ENCODE data around the gene TOGARAM1.
"Not testable (repeated sequence)": the region's sequence is repeated elsewhere in the genome, so short reads cannot be mapped to it uniquely, and the experiment has no call there.

The TOGARAM1 gene

DNA sequence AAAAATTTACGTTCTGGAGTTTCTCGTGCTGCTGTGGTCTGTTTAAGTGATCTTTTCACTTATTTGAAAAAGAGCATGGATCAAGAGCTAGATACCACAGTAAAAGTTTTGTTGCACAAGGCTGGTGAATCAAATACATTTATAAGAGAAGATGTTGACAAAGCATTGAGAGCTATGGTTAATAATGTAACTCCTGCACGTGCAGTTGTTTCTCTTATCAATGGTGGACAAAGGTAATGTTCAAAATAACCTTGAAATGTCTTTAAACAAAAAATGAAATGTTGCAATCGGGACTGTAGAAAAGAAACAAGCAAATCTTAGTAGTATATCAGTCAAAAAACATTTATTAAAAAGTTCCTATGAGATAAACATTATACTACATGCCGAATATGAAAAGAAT lies 82.6 kb downstream of the TOGARAM1 start:
- DNase-seq, result no peak

DNA sequence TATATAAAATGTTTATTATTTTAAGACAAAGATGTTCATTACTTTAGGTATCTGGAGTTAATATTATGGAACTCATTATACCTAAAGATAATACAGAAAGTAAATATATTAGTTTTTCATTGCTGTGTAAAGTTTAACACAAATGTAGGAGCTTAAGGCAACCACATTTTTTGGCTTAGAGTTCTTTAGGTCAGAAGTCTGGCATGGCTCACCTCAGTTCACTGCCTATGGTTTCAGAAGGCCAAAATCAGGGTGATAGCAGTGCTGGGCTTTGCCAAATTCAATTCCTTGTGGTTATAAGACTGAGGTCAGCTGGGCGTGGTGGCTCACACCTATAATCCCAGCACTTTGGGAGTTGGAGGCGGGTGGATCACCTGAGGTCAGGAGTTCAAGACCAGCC lies 86.4 kb downstream of the TOGARAM1 start:
- DNase-seq, result no peak

DNA sequence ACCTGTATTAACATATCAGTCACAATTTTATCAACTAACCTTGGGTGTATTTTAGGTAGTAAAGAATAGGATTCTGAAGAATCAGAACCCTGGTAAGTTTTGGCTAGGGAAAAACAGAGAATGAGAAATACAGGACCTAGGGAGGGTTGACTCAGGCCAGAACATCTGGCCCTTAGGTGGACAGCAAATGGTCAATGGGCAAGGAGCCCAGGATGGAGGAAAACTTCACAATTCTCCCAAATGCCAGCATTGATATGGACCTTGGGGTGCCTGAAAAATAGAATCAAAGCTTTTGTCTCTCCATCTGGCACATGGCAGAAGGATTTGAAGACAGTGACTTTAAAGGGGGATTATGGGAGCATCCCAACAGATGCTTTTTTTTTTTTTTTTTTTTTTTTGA lies 89.2 kb downstream of the TOGARAM1 start:
- no peak for DNase-seq

DNA sequence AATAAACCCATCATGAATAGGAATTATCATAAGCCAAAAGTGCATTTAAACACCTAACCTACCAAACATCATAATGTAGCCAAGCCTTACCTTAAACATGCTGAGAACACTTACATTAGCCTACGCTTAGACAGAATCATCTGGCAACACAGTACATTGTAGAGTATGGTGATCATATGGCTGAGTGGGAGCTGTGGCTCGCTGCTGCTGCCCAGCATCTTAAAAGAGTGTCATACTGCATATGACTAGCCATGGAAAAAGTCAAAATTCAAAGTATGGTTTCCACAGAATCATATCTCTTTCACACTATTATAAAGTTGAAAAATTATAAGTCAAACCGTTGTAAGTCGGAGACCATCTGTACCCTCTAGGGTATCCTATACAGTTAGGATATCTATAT lies 89.9 kb downstream of the TOGARAM1 start:
- no peak for DNase-seq

DNA sequence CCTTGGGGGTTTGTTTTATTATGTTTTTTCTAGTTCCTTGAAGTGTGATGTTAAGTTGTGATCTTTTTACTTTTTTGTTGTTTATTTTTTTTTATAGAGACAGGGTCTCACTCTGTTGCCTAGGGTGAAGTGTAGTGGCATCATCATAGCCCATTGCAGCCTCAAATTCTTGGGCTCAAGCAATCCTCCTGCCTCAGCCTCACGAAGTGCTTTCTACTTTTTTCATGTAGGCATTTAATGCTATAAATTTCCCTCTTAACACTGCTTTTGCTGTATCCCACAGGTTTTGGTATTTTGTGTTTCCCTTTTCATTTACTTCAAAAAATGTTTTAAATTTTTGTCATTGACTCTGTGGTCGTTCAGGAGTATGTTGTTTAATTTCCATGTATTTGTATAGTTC lies 95.4 kb downstream of the TOGARAM1 start:
- DNase-seq, result no peak

DNA sequence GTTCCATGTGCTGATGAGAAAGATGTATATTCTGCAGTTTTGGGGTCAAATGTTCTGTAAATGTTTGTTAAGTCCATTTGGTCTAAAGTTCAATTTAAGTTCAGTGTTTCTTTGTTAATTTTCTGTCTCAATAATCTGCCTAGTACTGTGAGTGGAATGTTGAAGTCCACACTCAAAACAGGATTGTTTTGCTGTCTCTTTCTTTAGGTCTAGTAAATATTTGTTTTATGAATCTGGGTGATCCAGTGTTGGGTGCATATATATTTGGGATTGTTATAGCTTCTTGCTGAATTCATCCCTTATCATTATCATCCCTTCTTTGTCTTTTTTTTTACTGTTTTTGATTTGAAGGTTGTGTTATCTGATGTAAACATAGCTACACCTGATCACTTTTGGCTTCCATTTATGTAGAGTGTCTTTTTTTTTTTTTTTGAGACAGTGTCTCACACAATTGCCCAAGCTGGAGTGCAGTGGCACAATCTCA lies 95.9 kb downstream of the TOGARAM1 start:
- DNase-seq, result no peak

DNA sequence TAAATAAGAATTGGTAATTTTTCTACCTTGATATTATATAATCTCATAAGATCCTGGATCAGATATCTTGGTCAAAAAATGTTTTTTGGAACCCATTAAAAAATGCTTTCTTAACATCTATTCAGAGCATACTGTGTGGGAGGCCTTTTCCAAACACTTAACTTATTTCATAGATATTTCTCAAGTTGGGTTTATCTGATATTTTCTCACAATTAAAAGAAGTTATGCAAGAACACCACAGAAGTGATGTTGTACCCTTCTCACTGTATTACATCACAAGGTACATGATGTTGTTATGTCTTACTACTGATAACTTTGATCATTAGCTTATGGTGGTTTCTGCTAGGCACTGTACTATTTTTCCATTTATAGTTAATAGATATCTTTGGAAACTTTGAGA lies 98.6 kb downstream of the TOGARAM1 start:
- no peak for DNase-seq

DNA sequence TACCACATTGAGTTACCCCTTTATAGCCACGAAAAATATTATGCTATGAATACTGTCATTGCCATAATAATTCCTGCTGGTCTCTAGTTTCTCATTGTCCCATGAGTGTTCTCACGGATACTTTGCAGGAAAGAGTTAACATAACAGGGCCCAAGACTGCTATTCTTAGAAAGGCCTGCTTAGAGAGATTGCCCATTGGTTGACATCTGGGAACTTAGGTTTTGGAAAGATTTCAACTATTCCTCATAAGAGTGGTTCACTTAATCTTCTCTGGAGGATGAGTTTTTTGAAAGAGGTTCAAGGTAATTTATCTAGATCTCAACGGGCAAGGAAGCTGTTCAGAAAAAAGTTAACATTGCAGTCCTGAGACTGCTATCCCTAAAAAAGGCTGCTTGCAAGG lies 103.5 kb downstream of the TOGARAM1 start:
- DNase-seq, result no peak

DNA sequence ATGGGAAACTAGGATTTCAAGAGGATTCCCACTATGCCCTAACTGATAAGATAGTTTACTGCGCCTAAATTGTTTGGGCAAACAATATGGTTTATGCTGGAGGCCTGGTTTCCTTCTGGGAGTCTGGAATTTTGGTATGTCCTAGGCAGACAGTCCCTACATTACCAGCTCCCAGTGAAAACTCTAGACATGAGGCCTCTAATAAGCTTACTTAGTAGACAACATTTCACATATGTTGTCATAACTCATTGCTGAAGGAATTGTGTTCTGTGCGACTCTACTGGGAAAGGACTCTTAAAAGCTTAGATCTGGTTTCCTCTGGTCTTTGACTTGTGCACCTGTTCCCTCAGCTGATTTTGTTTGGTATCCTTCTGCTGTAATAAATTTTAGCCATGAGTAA lies 104.0 kb downstream of the TOGARAM1 start:
- DNase-seq, result no peak

DNA sequence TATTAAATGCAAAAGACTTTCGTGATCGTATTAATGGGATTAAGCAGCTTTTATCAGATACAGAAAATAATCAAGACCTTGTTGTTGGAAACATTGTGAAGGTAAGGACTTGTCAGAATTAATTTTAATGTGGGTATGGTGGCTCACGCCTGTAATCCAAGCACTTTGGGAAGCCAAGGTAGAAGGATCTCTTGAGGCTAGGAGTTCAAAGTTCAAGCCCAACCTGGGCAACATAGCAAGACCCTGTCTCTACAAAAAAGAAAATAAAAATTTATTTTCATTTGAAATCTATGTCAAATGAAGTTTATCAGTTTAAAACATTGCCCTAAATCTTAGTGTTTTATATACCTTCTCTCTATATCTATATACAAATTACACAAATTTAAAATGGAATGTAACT lies 104.7 kb downstream of the TOGARAM1 start:
- DNase-seq, result no peak

DNA sequence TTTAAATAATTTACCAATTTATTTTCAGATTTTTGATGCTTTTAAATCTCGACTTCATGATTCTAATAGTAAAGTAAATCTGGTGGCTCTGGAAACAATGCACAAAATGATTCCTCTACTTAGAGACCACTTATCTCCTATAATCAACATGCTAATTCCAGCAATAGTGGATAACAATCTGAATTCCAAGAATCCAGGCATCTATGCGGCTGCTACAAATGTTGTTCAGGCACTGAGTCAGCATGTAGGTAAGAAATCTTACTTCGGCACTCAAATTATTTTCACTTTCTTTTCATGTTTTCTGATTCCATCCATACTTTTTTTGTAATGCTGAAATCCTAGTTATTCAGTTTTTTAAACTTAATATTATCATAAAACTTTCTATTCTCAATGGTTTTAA lies 106.4 kb downstream of the TOGARAM1 start:
- no peak for DNase-seq

DNA sequence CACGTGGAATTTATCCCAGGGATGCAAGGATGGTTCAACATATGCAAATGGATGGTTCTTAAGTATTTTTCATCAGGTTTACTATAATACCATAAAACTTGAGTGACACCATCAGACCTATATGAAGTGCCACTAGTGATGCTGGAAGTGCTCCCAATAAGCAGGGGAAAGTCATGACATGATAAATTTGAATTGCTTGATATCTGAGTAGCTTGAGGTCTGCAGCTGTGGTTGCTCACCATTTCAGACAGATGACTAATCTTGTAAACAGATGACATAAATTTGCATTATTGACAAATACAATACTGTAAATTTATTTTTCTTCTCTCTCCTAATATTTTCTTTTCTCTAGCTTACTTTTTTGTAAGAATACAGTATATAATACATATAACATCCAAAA lies 108.2 kb downstream of the TOGARAM1 start:
- DNase-seq, result no peak

DNA sequence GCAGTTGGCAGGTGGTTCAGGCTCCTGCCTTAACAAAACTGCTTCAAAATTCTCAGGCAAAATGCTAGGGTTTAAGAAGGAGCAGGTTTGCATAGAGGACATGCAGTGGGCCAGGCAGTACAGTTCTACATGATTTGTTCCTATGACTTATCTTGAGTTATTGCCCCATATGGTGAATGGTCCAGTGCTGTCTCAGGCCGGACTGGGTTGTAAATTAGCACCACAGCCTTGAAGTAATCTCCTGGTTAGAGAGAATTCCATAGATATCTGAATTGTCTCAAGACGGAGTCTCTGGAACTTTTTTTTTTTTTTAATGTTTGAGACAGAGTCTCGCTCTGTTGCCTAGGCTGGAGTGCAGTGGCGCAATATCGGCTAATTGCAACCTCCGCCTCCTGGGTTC lies 110.1 kb downstream of the TOGARAM1 start:
- no peak for DNase-seq

DNA sequence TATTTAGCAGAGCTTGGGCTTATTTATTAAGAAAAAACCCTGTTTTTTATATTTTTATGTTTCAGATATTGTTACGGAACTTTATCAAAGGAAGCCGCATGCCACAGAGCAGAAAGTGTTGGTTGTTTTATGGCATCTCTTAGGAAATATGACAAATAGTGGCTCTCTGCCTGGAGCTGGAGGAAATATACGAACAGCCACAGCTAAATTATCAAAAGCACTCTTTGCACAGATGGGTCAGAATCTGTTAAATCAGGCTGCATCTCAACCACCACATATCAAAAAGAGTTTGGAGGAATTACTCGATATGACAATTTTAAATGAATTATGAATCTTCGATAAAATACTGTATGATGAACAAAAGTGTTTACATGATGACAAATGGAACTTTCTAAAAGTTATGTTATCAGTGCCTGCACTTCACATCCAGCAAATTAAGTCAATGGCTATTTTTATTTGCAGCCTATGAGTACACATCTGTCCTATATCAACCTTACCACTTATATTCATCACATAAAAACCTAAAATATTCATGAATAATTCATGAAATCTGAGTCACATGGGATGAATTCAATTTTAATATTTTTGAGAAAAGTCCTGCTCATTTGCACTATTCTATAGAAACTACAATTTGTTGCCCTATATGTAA lies 111.4 kb downstream of the TOGARAM1 start:
- no peak for DNase-seq

DNA sequence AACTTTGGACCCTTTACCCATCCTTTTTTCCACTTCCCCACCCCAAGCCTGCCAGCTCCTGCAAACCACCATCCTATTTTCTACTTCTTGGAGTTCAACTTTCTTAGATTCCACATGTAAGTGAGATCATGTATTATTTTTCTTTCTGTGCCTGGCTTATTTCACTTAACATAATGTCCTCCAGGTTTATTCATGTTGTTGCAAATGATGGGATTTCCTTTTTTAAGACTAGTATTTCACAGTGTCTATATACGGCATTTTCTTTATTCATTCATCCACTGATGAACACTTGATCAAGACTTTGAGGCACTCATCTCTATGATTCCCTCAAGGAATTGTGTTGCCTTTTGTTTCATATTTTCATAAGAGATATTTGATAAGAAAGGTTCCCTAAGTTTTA lies 116.3 kb downstream of the TOGARAM1 start:
- no peak for DNase-seq

DNA sequence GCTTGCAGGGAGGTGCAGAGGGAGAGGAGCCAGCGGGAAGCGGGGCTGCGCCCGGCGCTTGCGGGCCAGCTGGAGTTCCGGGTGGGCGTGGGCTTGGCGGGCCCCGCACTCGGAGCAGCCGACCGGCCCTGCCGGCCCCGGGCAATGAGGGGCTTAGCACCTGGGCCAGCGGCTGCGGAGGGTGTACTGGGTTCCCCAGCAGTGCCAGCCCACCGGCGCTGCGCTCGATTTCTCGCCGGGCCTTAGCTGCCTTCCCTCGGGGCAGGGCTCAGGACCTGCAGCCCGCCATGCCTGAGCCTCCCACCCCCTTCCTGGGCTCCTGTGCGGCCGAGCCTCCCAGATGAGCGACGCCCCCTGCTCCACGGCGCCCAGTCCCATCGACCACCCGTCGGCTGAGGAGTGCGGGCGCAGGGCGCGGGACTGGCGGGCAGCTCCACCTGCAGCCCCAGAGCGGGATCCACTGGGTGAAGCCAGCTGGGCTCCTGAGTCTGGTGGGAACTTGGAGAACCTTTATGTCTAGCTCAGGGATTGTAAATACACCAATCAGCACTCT lies 118.5 kb downstream of the TOGARAM1 start:
- DNase-seq, result not testable (repeated sequence)

DNA sequence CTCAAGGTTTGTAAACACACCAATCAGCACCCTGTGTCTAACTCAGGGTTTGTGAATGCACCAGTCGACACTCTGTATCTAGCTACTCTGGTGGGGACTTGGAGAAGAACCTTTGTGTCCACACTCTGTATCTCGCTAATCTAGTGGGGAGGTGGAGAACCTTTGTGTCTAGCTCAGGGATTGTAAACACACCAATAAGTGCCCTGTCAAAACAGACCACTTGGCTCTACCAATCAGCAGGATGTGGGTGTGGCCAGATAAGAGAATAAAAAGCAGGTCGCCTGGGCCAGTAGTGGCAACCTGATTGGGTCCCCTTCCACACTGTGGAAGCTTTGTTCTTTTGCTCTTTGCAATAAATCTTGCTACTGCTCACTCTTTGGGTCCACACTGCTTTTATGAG lies 119.1 kb downstream of the TOGARAM1 start:
- not testable (repeated sequence) for DNase-seq

DNA sequence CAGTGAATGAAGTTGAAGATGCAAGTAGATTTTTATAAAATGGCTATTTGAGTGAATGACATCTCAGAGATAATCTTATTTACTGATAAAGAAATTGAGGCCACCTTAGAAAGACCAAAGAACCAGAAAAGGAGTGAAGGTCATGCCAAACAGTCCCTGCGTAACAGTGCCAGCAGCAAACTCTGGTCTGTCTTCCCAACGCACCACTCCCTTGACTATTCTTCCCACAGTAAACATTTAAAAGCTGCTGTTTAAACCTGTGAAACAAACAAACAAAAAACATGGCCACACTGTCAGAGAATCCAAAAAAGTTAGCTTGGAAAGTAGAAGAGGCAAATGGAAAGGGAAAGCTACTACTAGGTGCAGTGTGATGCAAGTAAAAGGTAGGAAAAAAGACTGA lies 120.4 kb downstream of the TOGARAM1 start:
- no peak for DNase-seq

DNA sequence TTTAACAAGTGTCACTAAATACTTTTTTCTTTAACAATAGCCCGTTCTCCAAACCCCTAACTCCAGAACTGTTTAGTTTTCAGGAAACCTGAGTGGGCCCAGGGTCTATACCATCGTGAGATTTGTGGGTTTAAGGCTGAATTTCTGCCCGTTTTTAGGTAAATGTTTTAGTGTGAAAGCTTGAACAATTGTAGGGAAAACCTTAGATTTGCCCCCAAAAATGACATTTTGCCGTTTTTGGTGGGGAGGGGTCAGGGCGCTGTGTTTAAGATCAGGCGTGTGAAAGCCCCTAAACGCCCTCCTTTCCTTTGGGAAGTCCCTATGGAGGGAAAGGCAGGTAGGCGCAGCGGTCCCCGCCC lies 121.6 kb downstream of the TOGARAM1 start:
- no peak for DNase-seq

DNA sequence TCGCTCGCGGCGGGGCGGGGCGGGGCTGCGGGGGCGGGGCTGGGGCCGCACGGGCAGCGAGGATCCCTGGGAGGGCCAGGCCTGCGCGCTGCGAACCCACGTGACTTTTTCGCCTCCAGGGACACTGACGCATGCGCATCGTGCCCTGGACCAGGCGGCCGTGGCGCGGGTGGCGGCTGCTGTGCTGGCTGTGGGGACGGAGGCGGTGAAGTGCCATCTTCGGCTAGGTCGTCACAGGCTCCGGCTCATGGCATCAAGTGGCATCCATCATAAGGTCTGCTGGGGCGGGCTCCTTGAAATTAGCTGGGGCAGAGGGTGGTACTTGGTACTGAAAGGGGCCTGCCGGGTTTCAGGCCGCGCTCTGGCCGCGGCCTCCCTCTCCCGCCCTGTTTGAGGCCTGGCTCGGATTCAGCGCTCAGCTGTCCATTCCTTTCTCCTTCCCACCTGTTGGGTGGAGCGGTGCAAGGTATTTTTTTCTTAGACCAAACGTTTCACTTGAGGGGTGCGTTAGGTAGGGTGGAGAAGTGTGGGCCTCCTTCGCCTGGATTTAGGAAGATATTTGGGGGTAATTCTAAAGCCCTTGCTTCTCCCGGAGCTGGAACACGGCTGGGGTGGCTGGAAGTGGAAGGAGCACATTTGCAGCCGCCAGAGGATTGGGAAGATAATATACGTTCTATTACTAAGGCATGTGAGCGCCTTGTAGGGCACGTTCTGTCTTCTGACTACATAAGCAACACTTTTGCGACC lies 122.2 kb downstream of the TOGARAM1 start, which contains the start of gene PRPF39:
Gene PRPF39 (plus strand): TSS at position 141 of the 747 bp plus-strand sequence. CDS start 11,124 bp downstream, outside the sequence.
- peak; percentile 94 to 97 for DNase-seq

DNA sequence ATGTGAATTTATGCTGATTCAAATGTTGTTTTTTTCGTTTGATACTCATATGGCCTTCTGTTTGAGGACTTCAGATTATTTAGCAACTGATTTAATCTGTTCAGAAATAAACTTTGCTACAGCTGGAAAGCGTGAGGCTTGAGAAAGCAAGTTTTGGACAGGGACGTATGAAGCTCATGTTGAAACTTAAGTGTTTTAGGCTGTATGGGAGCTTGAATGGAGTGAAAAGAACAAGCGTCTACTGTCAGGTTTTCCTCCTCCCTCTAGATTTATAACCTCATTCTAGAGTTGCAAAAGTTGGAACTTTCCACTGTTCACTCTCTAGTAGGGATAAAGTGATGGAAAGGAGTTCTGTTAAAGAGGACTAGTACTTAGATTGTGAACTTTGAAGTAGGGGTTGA lies 123.0 kb downstream of the TOGARAM1 start:
- no peak for DNase-seq

DNA sequence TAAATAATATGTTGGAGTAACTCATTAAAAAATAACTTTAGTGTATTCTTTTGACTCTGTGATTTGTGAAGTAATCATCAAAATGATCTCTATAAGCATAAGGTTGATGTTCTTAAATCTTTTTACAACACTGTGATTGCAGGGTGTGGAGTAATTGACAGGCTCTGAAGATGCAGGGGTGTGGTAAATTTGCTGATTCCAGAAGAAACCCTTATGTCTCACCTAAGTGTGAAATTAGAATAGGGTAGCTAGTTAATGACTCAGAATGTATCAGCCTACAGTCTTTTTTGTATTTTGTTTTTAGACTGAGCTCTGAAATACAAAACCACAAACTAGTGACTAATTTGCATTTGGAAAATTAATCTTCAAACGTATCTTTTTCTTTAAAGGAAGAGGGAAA lies 127.8 kb downstream of the TOGARAM1 start:
- no peak for DNase-seq

DNA sequence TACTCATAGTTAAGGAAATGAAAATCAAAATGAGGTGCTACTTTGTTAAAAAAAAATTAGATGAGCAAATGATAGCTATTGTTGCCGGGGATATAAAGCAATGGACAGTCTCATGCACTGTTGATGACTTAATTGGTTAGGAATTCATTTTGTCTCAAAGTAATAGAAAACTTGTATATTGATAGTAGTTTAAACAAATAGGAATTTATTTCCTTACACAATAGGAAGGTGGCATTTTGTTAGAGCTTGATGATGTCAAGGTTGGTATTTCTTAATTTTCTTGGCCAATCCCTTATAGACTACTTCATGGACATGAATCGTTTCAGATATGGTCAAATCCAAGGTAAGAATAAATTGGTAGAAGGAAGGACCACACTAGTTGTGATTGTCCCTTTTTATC lies 129.7 kb downstream of the TOGARAM1 start:
- DNase-seq, result no peak

DNA sequence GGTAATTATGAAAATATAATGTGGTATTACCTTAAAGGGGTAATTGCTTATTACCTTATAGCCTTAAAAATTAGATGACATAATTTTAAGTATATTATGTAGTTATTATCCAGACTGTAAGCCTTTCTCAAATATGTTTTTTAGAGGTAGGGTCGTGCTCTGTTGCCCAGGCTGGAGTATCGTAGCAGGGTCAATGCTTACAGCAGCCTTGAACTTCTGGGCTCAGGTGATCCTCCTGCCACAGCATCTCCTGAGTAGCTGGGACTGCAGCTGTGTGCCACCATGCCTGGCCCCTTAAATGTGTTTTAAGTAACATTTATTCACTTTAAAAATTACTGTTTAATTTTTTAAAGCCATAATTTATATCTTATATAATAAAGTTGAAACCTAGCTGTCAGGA lies 132.3 kb downstream of the TOGARAM1 start:
- no peak for DNase-seq
